ENCODE results near the gene FNDC7. TPM values are rescaled to one million over a fixed set of nuclear protein-coding genes. Genes with fewer than 3 reads are reported as not detected.

FNDC7 gene
- total and polyA plus RNA-seq, 9 of the 15 experiments (the other 6 are each of a cell fraction or from before 2014, with no cell fraction given): not detected

DNA sequence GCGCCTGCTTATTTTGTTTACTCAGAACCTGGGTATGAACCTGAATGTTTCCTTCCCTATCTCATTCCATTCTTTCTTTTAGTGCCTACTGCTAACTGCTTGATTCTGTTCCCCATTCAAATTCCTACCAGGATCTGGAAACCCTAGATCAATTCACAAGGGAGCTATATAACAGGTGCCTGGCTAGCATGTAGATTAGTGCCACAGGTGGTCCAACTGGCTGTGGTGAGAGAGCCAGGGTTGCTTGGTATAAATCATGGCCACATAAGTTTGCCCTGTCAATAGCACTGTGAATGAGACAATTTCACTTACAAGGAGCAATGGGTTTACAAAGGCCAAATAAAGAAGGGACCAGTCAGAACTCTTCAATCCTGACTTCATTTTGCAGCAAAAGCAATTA, 27.2 kb upstream of the FNDC7 start:
- ChIA-PET CTCF (ENCODE audit: low intra/inter-chr PET ratio) (no interaction called here), POLR2A (no interaction called here)
- Histone ChIP-seq H3K9ac (ENCODE audit: insufficient read depth in 1 of 2, low read depth in 2 of 2, low read length in 2 of 2) (no peak overlapping the region), H3K9me1 (ENCODE audit: control insufficient read depth, insufficient read depth, low read length) (no peaks in the 10 kb centered on the region), H3K4me1 (replicated peaks in 1 of 2; ENCODE audit: control insufficient read depth in 2 of 2, insufficient read depth in 2 of 2, low read length in 2 of 2) (peaks cover 0 to 2% of the 10 kb centered on the region in 2 experiments; a peak in 2 of 5 replicates), H3K27me3 (ENCODE audit: control insufficient read depth in 2 of 2, insufficient read depth in 2 of 2, low read length in 2 of 2) (no peaks in the 10 kb centered on the region), H2AFZ (ENCODE audit: low read depth, low read length) (no peak overlapping the region), H3K79me2 (ENCODE audit: control insufficient read depth, insufficient read depth, low read length) (peaks cover 2% of the 10 kb centered on the region; the same call in 1 of the 3 replicates), H3K4me2 (ENCODE audit: insufficient read depth, low read length) (no peak overlapping the region), H4K20me1 (replicated peaks; ENCODE audit: control insufficient read depth, insufficient read depth, low read length) (no peaks in the 10 kb centered on the region), H3K36me3 (ENCODE audit: control insufficient read depth, insufficient read depth, low read length) (no peaks in the 10 kb centered on the region), H3K27ac (ENCODE audit: extremely low read depth, low read depth, low read length) (no peak overlapping the region), H3K9me3 (replicated peaks; ENCODE audit: control insufficient read depth, insufficient read depth, low read depth, low read length) (no peaks in the 10 kb centered on the region), H3K4me3 (no peak overlapping the region)
- in situ Hi-C loops (cut with MboI): no loop called here
- FAIRE-seq (no peak), DNase-seq (ENCODE audit: extremely low read depth in 1 of 4, low spot score in 3 of 4) (no peak), ATAC-seq (no peak)
- intact Hi-C loops (cut with micrococcal nuclease): no loop called here
- BruUV-seq (replicated peaks): no TSS peak
- TF ChIP-seq SRSF3 (IDR thresholded peaks at IDR 0.05; ENCODE audit: insufficient read depth, low read length) (no peak), TFAM (CRISPR knock-in tag; conservative IDR thresholded peaks at IDR 0.05) (no peak), ZBTB7A (IDR thresholded peaks at IDR 0.05; ENCODE audit: borderline replicate concordance, control insufficient read depth, low read depth, low read length) (no peak), ZNF586 (CRISPR knock-in tag; conservative IDR thresholded peaks at IDR 0.05) (no peak), DDX20 (tag; IDR thresholded peaks at IDR 0.05; ENCODE audit: low read depth) (no peak), NONO (IDR thresholded peaks at IDR 0.05; ENCODE audit: low read depth in 2 of 2, low read length in 1 of 2) (no peak)
- TF ChIP-seq, protein P1, sequence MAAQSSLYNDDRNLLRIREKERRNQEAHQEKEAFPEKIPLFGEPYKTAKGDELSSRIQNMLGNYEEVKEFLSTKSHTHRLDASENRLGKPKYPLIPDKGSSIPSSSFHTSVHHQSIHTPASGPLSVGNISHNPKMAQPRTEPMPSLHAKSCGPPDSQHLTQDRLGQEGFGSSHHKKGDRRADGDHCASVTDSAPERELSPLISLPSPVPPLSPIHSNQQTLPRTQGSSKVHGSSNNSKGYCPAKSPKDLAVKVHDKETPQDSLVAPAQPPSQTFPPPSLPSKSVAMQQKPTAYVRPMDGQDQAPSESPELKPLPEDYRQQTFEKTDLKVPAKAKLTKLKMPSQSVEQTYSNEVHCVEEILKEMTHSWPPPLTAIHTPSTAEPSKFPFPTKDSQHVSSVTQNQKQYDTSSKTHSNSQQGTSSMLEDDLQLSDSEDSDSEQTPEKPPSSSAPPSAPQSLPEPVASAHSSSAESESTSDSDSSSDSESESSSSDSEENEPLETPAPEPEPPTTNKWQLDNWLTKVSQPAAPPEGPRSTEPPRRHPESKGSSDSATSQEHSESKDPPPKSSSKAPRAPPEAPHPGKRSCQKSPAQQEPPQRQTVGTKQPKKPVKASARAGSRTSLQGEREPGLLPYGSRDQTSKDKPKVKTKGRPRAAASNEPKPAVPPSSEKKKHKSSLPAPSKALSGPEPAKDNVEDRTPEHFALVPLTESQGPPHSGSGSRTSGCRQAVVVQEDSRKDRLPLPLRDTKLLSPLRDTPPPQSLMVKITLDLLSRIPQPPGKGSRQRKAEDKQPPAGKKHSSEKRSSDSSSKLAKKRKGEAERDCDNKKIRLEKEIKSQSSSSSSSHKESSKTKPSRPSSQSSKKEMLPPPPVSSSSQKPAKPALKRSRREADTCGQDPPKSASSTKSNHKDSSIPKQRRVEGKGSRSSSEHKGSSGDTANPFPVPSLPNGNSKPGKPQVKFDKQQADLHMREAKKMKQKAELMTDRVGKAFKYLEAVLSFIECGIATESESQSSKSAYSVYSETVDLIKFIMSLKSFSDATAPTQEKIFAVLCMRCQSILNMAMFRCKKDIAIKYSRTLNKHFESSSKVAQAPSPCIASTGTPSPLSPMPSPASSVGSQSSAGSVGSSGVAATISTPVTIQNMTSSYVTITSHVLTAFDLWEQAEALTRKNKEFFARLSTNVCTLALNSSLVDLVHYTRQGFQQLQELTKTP (IDR thresholded peaks at IDR 0.05; ENCODE audit: low read depth in 1 of 2, partially characterized antibody in 2 of 2): no peak
- TF ChIP-seq, protein P2, sequence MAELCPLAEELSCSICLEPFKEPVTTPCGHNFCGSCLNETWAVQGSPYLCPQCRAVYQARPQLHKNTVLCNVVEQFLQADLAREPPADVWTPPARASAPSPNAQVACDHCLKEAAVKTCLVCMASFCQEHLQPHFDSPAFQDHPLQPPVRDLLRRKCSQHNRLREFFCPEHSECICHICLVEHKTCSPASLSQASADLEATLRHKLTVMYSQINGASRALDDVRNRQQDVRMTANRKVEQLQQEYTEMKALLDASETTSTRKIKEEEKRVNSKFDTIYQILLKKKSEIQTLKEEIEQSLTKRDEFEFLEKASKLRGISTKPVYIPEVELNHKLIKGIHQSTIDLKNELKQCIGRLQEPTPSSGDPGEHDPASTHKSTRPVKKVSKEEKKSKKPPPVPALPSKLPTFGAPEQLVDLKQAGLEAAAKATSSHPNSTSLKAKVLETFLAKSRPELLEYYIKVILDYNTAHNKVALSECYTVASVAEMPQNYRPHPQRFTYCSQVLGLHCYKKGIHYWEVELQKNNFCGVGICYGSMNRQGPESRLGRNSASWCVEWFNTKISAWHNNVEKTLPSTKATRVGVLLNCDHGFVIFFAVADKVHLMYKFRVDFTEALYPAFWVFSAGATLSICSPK (IDR thresholded peaks at IDR 0.05; ENCODE audit: borderline replicate concordance): no peak
- TF ChIP-seq, protein P3, sequence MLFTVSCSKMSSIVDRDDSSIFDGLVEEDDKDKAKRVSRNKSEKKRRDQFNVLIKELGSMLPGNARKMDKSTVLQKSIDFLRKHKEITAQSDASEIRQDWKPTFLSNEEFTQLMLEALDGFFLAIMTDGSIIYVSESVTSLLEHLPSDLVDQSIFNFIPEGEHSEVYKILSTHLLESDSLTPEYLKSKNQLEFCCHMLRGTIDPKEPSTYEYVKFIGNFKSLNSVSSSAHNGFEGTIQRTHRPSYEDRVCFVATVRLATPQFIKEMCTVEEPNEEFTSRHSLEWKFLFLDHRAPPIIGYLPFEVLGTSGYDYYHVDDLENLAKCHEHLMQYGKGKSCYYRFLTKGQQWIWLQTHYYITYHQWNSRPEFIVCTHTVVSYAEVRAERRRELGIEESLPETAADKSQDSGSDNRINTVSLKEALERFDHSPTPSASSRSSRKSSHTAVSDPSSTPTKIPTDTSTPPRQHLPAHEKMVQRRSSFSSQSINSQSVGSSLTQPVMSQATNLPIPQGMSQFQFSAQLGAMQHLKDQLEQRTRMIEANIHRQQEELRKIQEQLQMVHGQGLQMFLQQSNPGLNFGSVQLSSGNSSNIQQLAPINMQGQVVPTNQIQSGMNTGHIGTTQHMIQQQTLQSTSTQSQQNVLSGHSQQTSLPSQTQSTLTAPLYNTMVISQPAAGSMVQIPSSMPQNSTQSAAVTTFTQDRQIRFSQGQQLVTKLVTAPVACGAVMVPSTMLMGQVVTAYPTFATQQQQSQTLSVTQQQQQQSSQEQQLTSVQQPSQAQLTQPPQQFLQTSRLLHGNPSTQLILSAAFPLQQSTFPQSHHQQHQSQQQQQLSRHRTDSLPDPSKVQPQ (CRISPR knock-in tag; IDR thresholded peaks at IDR 0.05; ENCODE audit: borderline replicate concordance): no peak
- WGBS (ENCODE audit: insufficient coverage, low coverage, missing lambda C conversion rate): 50% methylated on average over 1 of the region's 1 CpG
